H1 (cell line): Measurements from ENCODE around the gene ABHD16B. TPM values are rescaled to one million over a fixed set of nuclear protein-coding genes. Genes with fewer than 3 reads are reported as not detected.

ENCODE experiments used
- BCL11A ChIP-seq, 2 experiments: IDR thresholded peaks; one replicate each; pipeline ENCODE4 v1.6.1; 2011; ENCODE audit warnings: low read depth in 2 of 2, low read length in 2 of 2, mild to moderate bottlenecking in 2 of 2
- CHD2 ChIP-seq: IDR thresholded peaks from 2 replicates; pipeline ENCODE4 v1.6.1; 2012; ENCODE audit warnings: low read length, improper control_type of control experiment
- CREB1 ChIP-seq: IDR thresholded peaks from 2 replicates; pipeline ENCODE4 v1.6.1; 2012; ENCODE audit warnings: inconsistent platforms
- CTBP2 ChIP-seq: IDR thresholded peaks from 2 replicates; pipeline ENCODE4 v1.7.0; 2011; ENCODE audit warnings: borderline replicate concordance, mild to moderate bottlenecking, moderate library complexity, mixed read lengths, low read length; ENCODE audit not compliant: insufficient read depth, insufficient read length
- FOSL1 ChIP-seq: IDR thresholded peaks from 2 replicates; pipeline ENCODE4 v1.6.1; 2011; ENCODE audit warnings: mild to moderate bottlenecking, low read depth, low read length, moderate library complexity; ENCODE audit not compliant: insufficient read depth
- GABPA ChIP-seq: IDR thresholded peaks from 2 replicates; pipeline ENCODE4 v1.6.1; 2011; ENCODE audit warnings: mild to moderate bottlenecking, low read length, moderate library complexity, borderline replicate concordance; ENCODE audit not compliant: insufficient read depth
- GTF2F1 ChIP-seq: IDR thresholded peaks from 2 replicates; pipeline ENCODE4 v1.6.1; 2012; ENCODE audit warnings: low read depth, low read length, improper control_type of control experiment, borderline replicate concordance
- HDAC6 ChIP-seq: IDR thresholded peaks from one replicate; pipeline ENCODE4 v1.7.1; 2012; ENCODE audit warnings: low read depth, mild to moderate bottlenecking, inconsistent platforms, low read length, moderate library complexity
- POLR2A ChIP-seq, 2 experiments: IDR thresholded peaks; 1 replicate in 1 of 2; 2 replicates in 1 of 2; pipeline ENCODE4 v1.6.1; 2011; ENCODE audit warnings: low read depth in 2 of 2, low read length in 2 of 2, mild to moderate bottlenecking in 2 of 2; ENCODE audit errors: control extremely low read depth in 1 of 2
- RAD21 ChIP-seq, 2 experiments: IDR thresholded peaks in 1 of 2; conservative IDR thresholded peaks in 1 of 2; 2 replicates each; pipeline ENCODE4 v1.6.1; 2011; ENCODE audit warnings: low read depth in 2 of 2, low read length in 2 of 2, improper control_type of control experiment in 1 of 2, inconsistent platforms in 1 of 2, mild to moderate bottlenecking in 1 of 2, moderate library complexity in 1 of 2
- RXRA ChIP-seq: IDR thresholded peaks from 2 replicates; pipeline ENCODE4 v1.6.1; 2011; ENCODE audit warnings: low read depth, mild to moderate bottlenecking, low read length, moderate library complexity; ENCODE audit not compliant: insufficient read depth
- SP2 ChIP-seq: IDR thresholded peaks from 2 replicates; pipeline ENCODE4 v1.6.1; 2012; ENCODE audit warnings: mild to moderate bottlenecking, low read length, inconsistent platforms
- polyA plus RNA-seq, 7 experiments: library from polyadenylated mRNA; depleted of rRNA in 3 of 7; stranded (reverse) in 5 of 7; unstranded in 2 of 7; fragments of >200 nt in 5 of 7; fragments of 200-250 nt in 2 of 7; gene quantifications; 1 replicate in 5 of 7; 2 replicates in 1 of 7; 4 replicates in 1 of 7; pipeline versions ENCODE4 v1.2.1 to v1.2.3, GENCODE V29; 2011 to 2013; ENCODE audit warnings: missing spikeins in 2 of 7, mixed read lengths in 2 of 7
- total RNA-seq: library from RNA; stranded (reverse); fragmentation: NEBNext Ultra II Directional; extraction: Animal tissue kit (Norgen Biotek cat#: 25700); gene quantifications from 2 replicates; pipeline ENCODE4 v1.2.1, GENCODE V29; 2021
- TF ChIP-seq, protein P1 (sequence below): IDR thresholded peaks from 2 replicates; pipeline ENCODE4 v1.6.1; 2011; ENCODE audit warnings: low read depth, mild to moderate bottlenecking, low read length; ENCODE audit not compliant: insufficient read depth
- TF ChIP-seq, protein P2 (sequence below): IDR thresholded peaks from 2 replicates; pipeline ENCODE4 v1.6.1; 2012; ENCODE audit warnings: low read length, inconsistent platforms

The ABHD16B gene
- total and polyA plus RNA-seq, 2 of the 8 experiments (the other 6 are each of a cell fraction or from before 2014, with no cell fraction given): not detected

DNA sequence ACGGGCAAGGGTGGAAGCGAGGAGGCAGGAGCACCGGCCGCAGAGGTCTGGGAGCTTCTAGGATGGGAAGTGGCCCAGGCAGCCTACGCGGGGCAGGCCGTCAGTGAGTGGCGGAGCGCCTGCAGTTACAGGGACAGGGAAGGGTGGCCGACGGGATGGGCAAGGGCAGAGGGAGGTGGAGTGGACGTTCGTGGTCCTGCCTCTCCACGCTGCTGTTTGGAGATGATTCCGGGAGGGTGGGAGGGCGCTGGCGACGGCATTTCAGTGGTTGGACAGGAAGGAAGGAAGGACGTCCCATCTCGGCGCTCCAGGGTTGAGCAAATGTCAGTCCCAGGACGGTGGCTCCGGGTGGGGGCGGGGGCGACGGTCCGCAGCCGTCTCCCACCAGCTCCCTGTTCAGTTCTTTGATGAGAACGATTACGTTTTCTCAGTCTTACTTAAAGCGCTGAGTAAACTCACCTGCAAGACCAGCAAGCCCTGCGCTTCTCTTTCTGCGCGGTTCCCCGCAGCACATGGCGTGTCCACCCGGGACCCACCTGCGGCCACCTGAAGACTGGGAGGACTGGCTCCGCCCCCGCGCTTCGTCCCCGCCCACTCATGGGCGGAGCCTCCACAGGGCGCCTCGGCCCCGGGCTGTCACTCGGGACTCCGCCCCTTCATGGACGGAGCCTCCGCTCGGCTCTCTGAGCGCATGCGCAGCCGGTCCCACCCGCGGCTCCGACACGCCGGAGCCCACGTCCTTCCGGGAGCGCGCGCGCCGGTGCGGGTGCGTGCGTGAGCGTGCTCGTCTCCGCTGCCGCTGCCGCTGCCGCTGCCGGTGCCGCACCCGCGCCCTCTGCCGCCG, 33.3 kb downstream of the ABHD16B start, which contains the start of gene DNAJC5 (continued):
- TF ChIP-seq CREB1 (no peak), BCL11A (IDR thresholded peaks at IDR 0.05; ENCODE audit: low read depth in 2 of 2, low read length in 2 of 2) (no peak), HDAC6 (no peak), FOSL1 (no peak), RXRA (no peak), CHD2 (no peak), RAD21 (IDR thresholded peaks at IDR 0.05 in 1 of 2, conservative IDR thresholded peaks at IDR 0.05 in 1 of 2; ENCODE audit: low read depth in 2 of 2, low read length in 2 of 2) (no peak), POLR2A (IDR thresholded peaks at IDR 0.05; ENCODE audit: control extremely low read depth in 1 of 2, low read depth in 2 of 2, low read length in 2 of 2) (peak in 1 of 2 experiments; percentile 45; a peak in 1 of 3 replicates), GABPA (no peak), GTF2F1 (no peak), SP2 (no peak), CTBP2 (no peak)
- TF ChIP-seq, protein P1, sequence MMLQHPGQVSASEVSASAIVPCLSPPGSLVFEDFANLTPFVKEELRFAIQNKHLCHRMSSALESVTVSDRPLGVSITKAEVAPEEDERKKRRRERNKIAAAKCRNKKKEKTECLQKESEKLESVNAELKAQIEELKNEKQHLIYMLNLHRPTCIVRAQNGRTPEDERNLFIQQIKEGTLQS: no peak
- TF ChIP-seq, protein P2, sequence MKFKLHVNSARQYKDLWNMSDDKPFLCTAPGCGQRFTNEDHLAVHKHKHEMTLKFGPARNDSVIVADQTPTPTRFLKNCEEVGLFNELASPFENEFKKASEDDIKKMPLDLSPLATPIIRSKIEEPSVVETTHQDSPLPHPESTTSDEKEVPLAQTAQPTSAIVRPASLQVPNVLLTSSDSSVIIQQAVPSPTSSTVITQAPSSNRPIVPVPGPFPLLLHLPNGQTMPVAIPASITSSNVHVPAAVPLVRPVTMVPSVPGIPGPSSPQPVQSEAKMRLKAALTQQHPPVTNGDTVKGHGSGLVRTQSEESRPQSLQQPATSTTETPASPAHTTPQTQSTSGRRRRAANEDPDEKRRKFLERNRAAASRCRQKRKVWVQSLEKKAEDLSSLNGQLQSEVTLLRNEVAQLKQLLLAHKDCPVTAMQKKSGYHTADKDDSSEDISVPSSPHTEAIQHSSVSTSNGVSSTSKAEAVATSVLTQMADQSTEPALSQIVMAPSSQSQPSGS: no peak
